Esophagus mucosa (tissue), 1 donor: ENCODE results near the gene SLC22A4. TPM values are rescaled to one million over a fixed set of nuclear protein-coding genes. Genes with fewer than 3 reads are reported as not detected.

Source experiments
- ATAC-seq: fragments of 200-7000 bp; cut with Tn5 transposase; one replicate; pipeline ENCODE4 v1.9.1; 2020
- total RNA-seq: library from RNA; stranded (reverse); gene quantifications from one replicate; pipeline ENCODE4 v1.2.4, GENCODE V29; 2023
- donor health status: DM: yes; HTN: yes; CAD: no.

The SLC22A4 gene
- total RNA-seq, 1 donor from 2014 or later = 0.28 TPM

- no peak for ATAC-seq
Observed at GRCh38 chr5:132376694-132377641, 82.8 kb downstream of the SLC22A4 start.

GRCh38 chr5:132377738-132378137 lies 83.5 kb downstream of the SLC22A4 start:
- no peak for ATAC-seq

GRCh38 chr5:132378580-132378979 lies 84.4 kb downstream of the SLC22A4 start:
- ATAC-seq = peak; percentile 91

GRCh38 chr5:132380047-132380446 lies 85.9 kb downstream of the SLC22A4 start:
- no peak for ATAC-seq

- no peak for ATAC-seq
Observed at GRCh38 chr5:132380741-132381140, 86.5 kb downstream of the SLC22A4 start.

GRCh38 chr5:132381614-132382013 lies 87.4 kb downstream of the SLC22A4 start:
- no peak for ATAC-seq

- ATAC-seq = no peak
Observed at GRCh38 chr5:132383261-132383660, 89.1 kb downstream of the SLC22A4 start.

GRCh38 chr5:132383984-132384383 lies 89.8 kb downstream of the SLC22A4 start:
- ATAC-seq = no peak

GRCh38 chr5:132384506-132385050 lies 90.4 kb downstream of the SLC22A4 start:
- no peak for ATAC-seq

- peak; percentile 9 for ATAC-seq
Observed at GRCh38 chr5:132385326-132386105, 91.3 kb downstream of the SLC22A4 start.

- ATAC-seq = peak; percentile 73
Observed at GRCh38 chr5:132386644-132387286, 92.6 kb downstream of the SLC22A4 start.

GRCh38 chr5:132387640-132388117 lies 93.5 kb downstream of the SLC22A4 start:
- ATAC-seq = peak; percentile 77

- peak; percentile 17 for ATAC-seq
Observed at GRCh38 chr5:132388244-132389050, 94.3 kb downstream of the SLC22A4 start.

- ATAC-seq = no peak
Observed at GRCh38 chr5:132389051-132389331, 94.8 kb downstream of the SLC22A4 start.

- peak; percentile 87 for ATAC-seq
Observed at GRCh38 chr5:132389585-132390286, 95.5 kb downstream of the SLC22A4 start.

- no peak for ATAC-seq
Observed at GRCh38 chr5:132391247-132391646, 97.1 kb downstream of the SLC22A4 start.

GRCh38 chr5:132391870-132392269 lies 97.7 kb downstream of the SLC22A4 start:
- no peak for ATAC-seq

GRCh38 chr5:132392411-132392810 lies 98.2 kb downstream of the SLC22A4 start:
- no peak for ATAC-seq

- peak; percentile 24 for ATAC-seq
Observed at GRCh38 chr5:132392978-132393825, 99.0 kb downstream of the SLC22A4 start.
